Stimulated activated CD4-positive, alpha-beta T cell treated with anti-CD3 and anti-CD28 coated beads, Interleukin-4, amount 100 ng/mL, for 24 hours (primary cell): ENCODE results near the gene C4orf50.

Source experiments
- DNase-seq: peaks from one replicate; pipeline ENCODE4 v3.0.0-alpha.2; 2020

The C4orf50 gene

GRCh38 chr4:5917672-5918071 lies 100.6 kb downstream of the C4orf50 start:
- no peak for DNase-seq

- DNase-seq = no peak
These were observed 102.0 kb downstream of the C4orf50 start for GRCh38 chr4:5916229-5916628.

- DNase-seq = no peak
These were observed 104.8 kb downstream of the C4orf50 start for GRCh38 chr4:5913454-5913853.

- DNase-seq = no peak
These were observed 105.6 kb downstream of the C4orf50 start for GRCh38 chr4:5912614-5913019.

GRCh38 chr4:5908876-5909427 lies 109.3 kb downstream of the C4orf50 start:
- no peak for DNase-seq

GRCh38 chr4:5906191-5906590 lies 112.0 kb downstream of the C4orf50 start:
- DNase-seq = no peak

- DNase-seq = no peak
These were observed 112.5 kb downstream of the C4orf50 start for GRCh38 chr4:5905714-5906113.

- no peak for DNase-seq
These were observed 117.4 kb downstream of the C4orf50 start for GRCh38 chr4:5900844-5901243.

- DNase-seq = no peak
These were observed 118.3 kb downstream of the C4orf50 start for GRCh38 chr4:5899881-5900280.

- DNase-seq = no peak
These were observed 118.8 kb downstream of the C4orf50 start for GRCh38 chr4:5899396-5899795.

GRCh38 chr4:5897674-5898073 lies 120.6 kb downstream of the C4orf50 start:
- no peak for DNase-seq

- no peak for DNase-seq
These were observed 122.9 kb downstream of the C4orf50 start for GRCh38 chr4:5895287-5895686.

GRCh38 chr4:5894266-5894665 lies 124.0 kb downstream of the C4orf50 start:
- no peak for DNase-seq

- DNase-seq = no peak
These were observed 124.6 kb downstream of the C4orf50 start for GRCh38 chr4:5893591-5893990.

GRCh38 chr4:5893004-5893580 lies 125.1 kb downstream of the C4orf50 start, which contains the start of gene CRMP1:
Gene CRMP1 (minus strand): TSS chr4:5893086. CDS start chr4:5892969, 117 bp downstream.
- DNase-seq = no peak

- no peak for DNase-seq
These were observed 125.8 kb downstream of the C4orf50 start for GRCh38 chr4:5892323-5893003.

GRCh38 chr4:5891563-5892322 lies 126.5 kb downstream of the C4orf50 start:
- DNase-seq = no peak

- no peak for DNase-seq
These were observed 128.0 kb downstream of the C4orf50 start for GRCh38 chr4:5890063-5890727.

- no peak for DNase-seq
These were observed 129.1 kb downstream of the C4orf50 start for GRCh38 chr4:5889002-5889696.

- DNase-seq = no peak
These were observed 129.8 kb downstream of the C4orf50 start for GRCh38 chr4:5888222-5889001.

GRCh38 chr4:5887361-5888221 lies 130.6 kb downstream of the C4orf50 start:
- no peak for DNase-seq
